GM12878 (cell line): ENCODE results near the gene ZNF506. TPM values are rescaled to one million over a fixed set of nuclear protein-coding genes. Genes with fewer than 3 reads are reported as not detected.

ENCODE experiments used
- ATAC-seq: fragments of 200-7000 bp; cut with Tn5 transposase; 3 replicates; pipeline ENCODE4 v1.9.1; 2020; ENCODE audit warnings: mild to moderate bottlenecking, moderate library complexity
- BruUV-seq: library from RNA; stranded (reverse); fragments of 400-500 nt; replicated peaks from 2 replicates; lab custom pipeline; 2021; lab: Mats Ljungman, UMichigan
- CTCF ChIA-PET: fragments of 300-600 bp; sonication (Branson Sonifier 250); formaldehyde crosslinking; extraction: SDS; loops from one replicate; lab custom pipeline; 2021; ENCODE audit warnings: inconsistent platforms; lab: Yijun Ruan, JAX
- POLR2A ChIA-PET: fragments of 350-600 bp; formaldehyde crosslinking; extraction: SDS; loops from one replicate; lab custom pipeline; 2021; ENCODE audit warnings: inconsistent platforms; lab: Charles Lee
- RAD21 ChIA-PET: fragments of 300-600 bp; sonication (Branson Sonifier 250); formaldehyde crosslinking; loops from one replicate; lab custom pipeline; 2023; ENCODE audit warnings: antibody characterized with exemption; ENCODE audit not compliant: unreplicated experiment; lab: Charles Lee
- SMC1A ChIA-PET: fragments of 300-600 bp; sonication (Branson Sonifier 250); formaldehyde crosslinking; loops from one replicate; lab custom pipeline; 2023; ENCODE audit not compliant: unreplicated experiment, uncharacterized antibody; lab: Charles Lee
- DNase-seq: peaks from one replicate; pipeline ENCODE4 v3.0.0-alpha.2; 2011; ENCODE audit warnings: low read depth, low spot score
- FAIRE-seq: peaks from 3 replicates; lab custom pipeline; 2011; peaks lifted over from hg19 to GRCh38; lab: Jason Lieb, UNC
- H2AFZ ChIP-seq: 2 replicates; pipeline ENCODE4 v1.6.0; 2011; ENCODE audit warnings: low read depth, low read length, control low read depth; ENCODE audit not compliant: control insufficient read depth
- H3K27ac ChIP-seq: 2 replicates; pipeline ENCODE4 v1.5.1; 2011; ENCODE audit warnings: control low read depth; ENCODE audit not compliant: control insufficient read depth, insufficient read depth
- H3K27me3 ChIP-seq, 2 experiments: replicated peaks in 1 of 2; 2 replicates each; pipeline versions ENCODE4 v1.6.0 to v1.6.1; 2011; ENCODE audit warnings: low read length in 1 of 2; ENCODE audit not compliant: control insufficient read depth in 2 of 2, insufficient read depth in 2 of 2
- H3K36me3 ChIP-seq, 2 experiments: 2 replicates each; pipeline ENCODE4 v1.5.1; 2011; ENCODE audit warnings: low read length in 1 of 2; ENCODE audit not compliant: control insufficient read depth in 2 of 2, insufficient read depth in 2 of 2
- H3K4me1 ChIP-seq: 2 replicates; pipeline ENCODE4 v1.6.1; 2011; ENCODE audit warnings: mild to moderate bottlenecking, low read length, moderate library complexity, mixed read lengths; ENCODE audit not compliant: control insufficient read depth, insufficient read depth
- H3K4me2 ChIP-seq: 2 replicates; pipeline ENCODE4 v1.6.0; 2011; ENCODE audit warnings: control low read depth; ENCODE audit not compliant: control insufficient read depth, insufficient read depth
- H3K4me3 ChIP-seq: fragments of 200-600 bp; sonication (generic); 2 replicates; pipeline ENCODE4 v1.5.1; 2016
- H3K79me2 ChIP-seq: 2 replicates; pipeline ENCODE4 v1.6.0; 2011; ENCODE audit warnings: low read length; ENCODE audit not compliant: control insufficient read depth, insufficient read depth
- H3K9ac ChIP-seq: 2 replicates; pipeline ENCODE4 v1.8.0; 2011; ENCODE audit warnings: low read length, control low read depth, mixed read lengths; ENCODE audit not compliant: control insufficient read depth, insufficient read depth
- H3K9me3 ChIP-seq: replicated peaks from 3 replicates; pipeline ENCODE4 v1.5.1; 2011; ENCODE audit warnings: mild to moderate bottlenecking, low read length; ENCODE audit not compliant: control insufficient read depth, insufficient read depth
- H4K20me1 ChIP-seq: 2 replicates; pipeline ENCODE4 v1.6.0; 2011; ENCODE audit not compliant: control insufficient read depth, insufficient read depth
- CBX5 ChIP-seq: sonication (generic); IDR thresholded peaks from 2 replicates; pipeline ENCODE4 v1.6.1; 2016; ENCODE audit warnings: low read depth, moderate library complexity, mild to moderate bottlenecking, inconsistent platforms
- FOS ChIP-seq: IDR thresholded peaks from 3 replicates; pipeline ENCODE4 v1.6.1; 2011; ENCODE audit warnings: borderline replicate concordance; ENCODE audit not compliant: insufficient read length; ENCODE audit errors: extremely low read depth
- IRF3 ChIP-seq: fragments of 450-650 bp; IDR thresholded peaks from 2 replicates; pipeline ENCODE4 v1.6.1; 2014; ENCODE audit warnings: mild to moderate bottlenecking
- NBN ChIP-seq: fragments of 450-650 bp; IDR thresholded peaks from 2 replicates; pipeline ENCODE4 v1.6.1; 2016
- PKNOX1 ChIP-seq: fragments of 450-650 bp; IDR thresholded peaks from 2 replicates; pipeline ENCODE4 v1.6.1; 2016; ENCODE audit warnings: mild to moderate bottlenecking
- REST ChIP-seq: IDR thresholded peaks from 2 replicates; pipeline ENCODE4 v1.6.1; 2012; ENCODE audit warnings: mild to moderate bottlenecking, low read depth, low read length
- ZNF274 ChIP-seq: IDR thresholded peaks from one replicate; pipeline ENCODE4 v1.8.0; 2011; ENCODE audit not compliant: insufficient read length, insufficient read depth
- WGBS: methylation state at CpG from one replicate; pipeline ENCODE4 v1.1.6; 2016; ENCODE audit warnings: low lambda C conversion rate; ENCODE audit not compliant: insufficient replicate concordance, insufficient coverage; ENCODE audit errors: missing lambda C conversion rate; 5-methylcytosine and 5-hydroxymethylcytosine counted together
- in situ Hi-C: fragments of 300-500 bp; cut with MboI; formaldehyde crosslinking; loops from 9 replicates; pipeline ENCODE4 v1.14.3; 2018; ENCODE audit warnings: mixed read lengths
- intact Hi-C: fragments of 100-400 bp; cut with micrococcal nuclease; formaldehyde crosslinking; loops from one replicate; pipeline ENCODE4 v1.14.2; 2022; ENCODE audit not compliant: unreplicated experiment
- polyA plus RNA-seq, 11 experiments: library from polyadenylated mRNA; depleted of rRNA in 4 of 11; unstranded in 6 of 11; stranded (reverse) in 5 of 11; fragments of >200 nt; fragmentation: Nextera tagmentation in 4 of 11; fragmentation: Illumina TruSeq in 1 of 11; extraction: Ambion mirVana in 4 of 11; extraction: Trizol in 1 of 11; gene quantifications; 1 replicate in 1 of 11; 2 replicates in 10 of 11; pipeline versions ENCODE4 v1.2.1 to v1.2.3, GENCODE V29; 2011 to 2016; ENCODE audit warnings: inconsistent platforms in 2 of 11, missing spikeins in 2 of 11, low read depth in 1 of 11
- total RNA-seq, 4 experiments: library from RNA; depleted of rRNA in 3 of 4; stranded (reverse); fragments of >200 nt in 3 of 4; fragmentation: Illumina TruSeq in 1 of 4; extraction: Trizol in 1 of 4; gene quantifications; 2 replicates each; pipeline versions ENCODE4 v1.2.1 to v1.2.3, GENCODE V29; 2013 to 2021

Gene ZNF506
- total and polyA plus RNA-seq, 10 of the 15 experiments (the other 5 are each of a cell fraction or from before 2014, with no cell fraction given), result 3.5 to 12.0 (median 7.9) TPM

GRCh38 chr19:19745496-19746285 lies 75.9 kb downstream of the ZNF506 start:
- H2AFZ ChIP-seq, result no peak overlapping the region
- ChIA-PET SMC1A (no interaction called here), CTCF (interaction anchor here (0.6 kb wide), 1 partner anchor 223 kb away, joined by 4 read pairs; no protein-coding TSS in a partner anchor), RAD21 (no interaction called here), POLR2A (no interaction called here)
- no peaks in the 10 kb centered on the region for H3K36me3 ChIP-seq
- no peaks in the 10 kb centered on the region; the same call in 2 of the 3 replicates for H3K9me3 ChIP-seq
- FAIRE-seq (no peak), DNase-seq (no peak), ATAC-seq (no peak)
- H3K27ac ChIP-seq, result no peak overlapping the region
- no TSS peak for BruUV-seq
- H3K9ac ChIP-seq, result no peak overlapping the region
- no peaks in the 10 kb centered on the region for H3K27me3 ChIP-seq
- WGBS, result 63% methylated on average over 17 of the region's 17 CpGs
- in situ Hi-C loops (no loop called here), intact Hi-C loops (no loop called here)
- TF ChIP-seq NBN (no peak), PKNOX1 (no peak), ZNF274 (no peak), CBX5 (no peak), FOS (no peak), REST (no peak), IRF3 (no peak)
- H3K4me3 ChIP-seq, result no peak overlapping the region
- H3K79me2 ChIP-seq, result no peaks in the 10 kb centered on the region
- H3K4me2 ChIP-seq, result no peak overlapping the region
- no peaks in the 10 kb centered on the region for H4K20me1 ChIP-seq
- no peaks in the 10 kb centered on the region for H3K4me1 ChIP-seq
